ENCODE data around the gene CHMP3. TPM values are rescaled to one million over a fixed set of nuclear protein-coding genes. Genes with fewer than 3 reads are reported as not detected.

The CHMP3 gene
- total RNA-seq, 1 experiment from 2014 or later: 54.4 TPM

DNA sequence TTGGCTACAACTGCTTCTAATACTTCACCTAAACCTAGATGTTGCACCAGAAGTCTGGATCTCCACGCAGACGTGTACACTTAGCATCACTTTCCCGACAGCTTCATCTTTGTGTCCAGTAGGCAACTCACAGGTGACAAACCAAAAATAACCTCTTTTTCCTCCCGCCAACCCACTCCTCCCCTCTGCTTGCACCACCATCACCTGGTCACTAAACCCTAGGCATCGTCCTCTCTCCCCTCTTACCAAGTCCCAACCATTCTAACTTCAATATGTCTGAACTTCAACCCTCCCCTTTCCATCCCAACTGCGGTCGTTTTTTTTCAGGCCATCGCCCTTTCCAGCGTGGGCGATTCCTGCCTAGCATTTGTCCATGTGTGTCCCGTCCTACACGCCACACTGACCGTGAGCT lies 413 bp upstream of the CHMP3 start:
- ChIA-PET CTCF (no interaction called here), POLR2A (ENCODE audit: unreplicated experiment) (no interaction called here)
- Histone ChIP-seq H3K9ac (ENCODE audit: low read length) (peak overlapping the region; percentile 97; the same call in 1 of the 2 replicates), H3K27me3 (ENCODE audit: low read length) (no peaks in the 10 kb centered on the region), H3K9me3 (ENCODE audit: low read length) (no peaks in the 10 kb centered on the region), H2AFZ (ENCODE audit: low read length) (peak overlapping the region; percentile 91), H3K79me2 (ENCODE audit: low read length) (peaks cover 40% of the 10 kb centered on the region), H3K4me2 (ENCODE audit: low read length) (peak overlapping the region; percentile 94), H4K20me1 (ENCODE audit: low read length) (no peaks in the 10 kb centered on the region), H3K36me3 (ENCODE audit: low read depth, low read length) (no peaks in the 10 kb centered on the region), H3K4me1 (ENCODE audit: insufficient read depth, low read length) (peaks cover 18% of the 10 kb centered on the region), H3K4me3 (ENCODE audit: low read length) (peak overlapping the region; percentile 89; the same call in 1 of the 2 replicates), H3F3A (ENCODE audit: low read length, unreplicated experiment) (no peaks in the 10 kb centered on the region), H3K27ac (ENCODE audit: low read length) (no peak overlapping the region), H3K9me2 (replicated peaks; ENCODE audit: low read length) (no peaks in the 10 kb centered on the region)
- ATAC-seq (no peak), DNase-seq (no peak)
- TSS peak; percentile 86 for BruUV-seq (replicated peaks)
- TF ChIP-seq, protein P1, sequence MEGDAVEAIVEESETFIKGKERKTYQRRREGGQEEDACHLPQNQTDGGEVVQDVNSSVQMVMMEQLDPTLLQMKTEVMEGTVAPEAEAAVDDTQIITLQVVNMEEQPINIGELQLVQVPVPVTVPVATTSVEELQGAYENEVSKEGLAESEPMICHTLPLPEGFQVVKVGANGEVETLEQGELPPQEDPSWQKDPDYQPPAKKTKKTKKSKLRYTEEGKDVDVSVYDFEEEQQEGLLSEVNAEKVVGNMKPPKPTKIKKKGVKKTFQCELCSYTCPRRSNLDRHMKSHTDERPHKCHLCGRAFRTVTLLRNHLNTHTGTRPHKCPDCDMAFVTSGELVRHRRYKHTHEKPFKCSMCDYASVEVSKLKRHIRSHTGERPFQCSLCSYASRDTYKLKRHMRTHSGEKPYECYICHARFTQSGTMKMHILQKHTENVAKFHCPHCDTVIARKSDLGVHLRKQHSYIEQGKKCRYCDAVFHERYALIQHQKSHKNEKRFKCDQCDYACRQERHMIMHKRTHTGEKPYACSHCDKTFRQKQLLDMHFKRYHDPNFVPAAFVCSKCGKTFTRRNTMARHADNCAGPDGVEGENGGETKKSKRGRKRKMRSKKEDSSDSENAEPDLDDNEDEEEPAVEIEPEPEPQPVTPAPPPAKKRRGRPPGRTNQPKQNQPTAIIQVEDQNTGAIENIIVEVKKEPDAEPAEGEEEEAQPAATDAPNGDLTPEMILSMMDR (conservative IDR thresholded peaks at IDR 0.05; ENCODE audit: low read depth, low read length): no peak
- TF ChIP-seq EZH2phosphoT487 (IDR thresholded peaks at IDR 0.05; ENCODE audit: borderline replicate concordance, low read length) (no peak), EZH2 (IDR thresholded peaks at IDR 0.05; ENCODE audit: low read length, unreplicated experiment) (no peak)
- intact Hi-C loops (cut with micrococcal nuclease): loop anchor here (2.0 to 5.0 kb wide), 3 partner anchors 46 to 123 kb away; partner anchors contain the start of genes KDM3A and RNF103

DNA sequence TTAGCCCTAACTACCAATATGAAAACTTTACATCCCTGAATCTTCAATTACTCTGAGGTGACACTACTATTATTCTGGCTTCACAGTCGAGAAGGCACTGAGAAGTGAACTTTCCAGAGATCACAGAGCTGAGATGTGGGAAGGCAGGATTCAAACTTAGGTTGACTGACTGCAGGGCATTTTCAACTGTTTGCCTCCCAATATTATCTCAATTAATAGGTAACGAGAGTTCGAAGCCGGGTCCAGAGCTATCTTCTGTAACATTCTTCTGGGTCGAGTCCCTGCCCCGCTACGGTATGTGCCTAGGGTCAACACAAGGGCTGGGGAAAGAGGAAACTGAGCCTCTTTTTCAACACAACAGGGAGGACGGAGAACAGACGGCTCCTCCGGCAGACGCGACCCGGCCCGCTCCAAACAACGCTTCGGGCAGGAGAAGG lies 740 bp downstream of the CHMP3 start:
- ChIA-PET POLR2A (ENCODE audit: unreplicated experiment) (no interaction called here), CTCF (no interaction called here)
- Histone ChIP-seq H3K9ac (ENCODE audit: low read length) (peak overlapping the region; percentile 97), H3K27ac (ENCODE audit: low read length) (peak overlapping the region; percentile 93), H2AFZ (ENCODE audit: low read length) (peak overlapping the region; percentile 91), H3K4me2 (ENCODE audit: low read length) (peak overlapping the region; percentile 94), H4K20me1 (ENCODE audit: low read length) (no peaks in the 10 kb centered on the region), H3F3A (ENCODE audit: low read length, unreplicated experiment) (no peaks in the 10 kb centered on the region), H3K4me1 (ENCODE audit: insufficient read depth, low read length) (peaks cover 27% of the 10 kb centered on the region), H3K4me3 (ENCODE audit: low read length) (peak overlapping the region; percentile 89), H3K9me2 (replicated peaks; ENCODE audit: low read length) (no peaks in the 10 kb centered on the region), H3K9me3 (ENCODE audit: low read length) (no peaks in the 10 kb centered on the region), H3K27me3 (ENCODE audit: low read length) (no peaks in the 10 kb centered on the region), H3K79me2 (ENCODE audit: low read length) (peaks cover 52% of the 10 kb centered on the region), H3K36me3 (ENCODE audit: low read depth, low read length) (no peaks in the 10 kb centered on the region)
- intact Hi-C loops (cut with micrococcal nuclease): loop anchor here (2.0 to 5.0 kb wide), 3 partner anchors 45 to 122 kb away; partner anchors contain the start of genes KDM3A and RNF103
- no peak for ATAC-seq
- TF ChIP-seq EZH2 (IDR thresholded peaks at IDR 0.05; ENCODE audit: low read length, unreplicated experiment) (no peak), EZH2phosphoT487 (IDR thresholded peaks at IDR 0.05; ENCODE audit: borderline replicate concordance, low read length) (no peak)
- no TSS peak for BruUV-seq (replicated peaks)
- DNase-seq: no peak

- H3K9me3 ChIP-seq (ENCODE audit: low read length): no peaks in the 10 kb centered on the region
- no peak for TF ChIP-seq EZH2 (IDR thresholded peaks at IDR 0.05; ENCODE audit: low read length, unreplicated experiment)
- TF ChIP-seq, protein P1 (conservative IDR thresholded peaks at IDR 0.05; ENCODE audit: low read depth, low read length): no peak
- TF ChIP-seq EZH2phosphoT487 (IDR thresholded peaks at IDR 0.05; ENCODE audit: borderline replicate concordance, low read length): no peak
- DNase-seq (no peak), ATAC-seq (no peak)
- no peaks in the 10 kb centered on the region for H3K36me3 ChIP-seq (ENCODE audit: low read depth, low read length)
- ChIA-PET POLR2A (ENCODE audit: unreplicated experiment) (no interaction called here), CTCF (no interaction called here)
- no peaks in the 10 kb centered on the region for H3K9me2 ChIP-seq (replicated peaks; ENCODE audit: low read length)
- no TSS peak for BruUV-seq (replicated peaks)
- H3F3A ChIP-seq (ENCODE audit: low read length, unreplicated experiment): no peaks in the 10 kb centered on the region
- intact Hi-C loops (cut with micrococcal nuclease): no loop called here
- H3K27ac ChIP-seq (ENCODE audit: low read length): no peak overlapping the region
- peaks cover 93% of the 10 kb centered on the region for H3K79me2 ChIP-seq (ENCODE audit: low read length)
- H4K20me1 ChIP-seq (ENCODE audit: low read length): 0 out of 2 replicates have a peak, but pooled peaks cover 3% of the 10 kb centered on the region
- H3K4me3 ChIP-seq (ENCODE audit: low read length): no peak overlapping the region
- H3K4me2 ChIP-seq (ENCODE audit: low read length): peak overlapping the region; percentile 16
- peaks cover 21% of the 10 kb centered on the region for H3K4me1 ChIP-seq (ENCODE audit: insufficient read depth, low read length)
- H2AFZ ChIP-seq (ENCODE audit: low read length): no peak overlapping the region
- H3K27me3 ChIP-seq (ENCODE audit: low read length): no peaks in the 10 kb centered on the region
- no peak overlapping the region for H3K9ac ChIP-seq (ENCODE audit: low read length)
Observed at GRCh38 chr2:86557836-86558235, 5.4 kb downstream of the CHMP3 start.

All from PC-3 (cell line).